Esophagus (tissue), 2 donors: ENCODE measurements around the gene MED12. TPM values are rescaled to one million over a fixed set of nuclear protein-coding genes. Genes with fewer than 3 reads are reported as not detected.
A peak's percentile ranks its signal among the peaks of the same experiment; 100 is the strongest.

ENCODE experiments used
- H3K27ac ChIP-seq, 2 donors: one replicate each; pipeline ENCODE4 v1.5.1; 2013; ENCODE audit warnings: low read depth in 2 of 2, mild to moderate bottlenecking in 2 of 2, inconsistent platforms in 1 of 2, low read length in 1 of 2, moderate library complexity in 1 of 2
- H3K27me3 ChIP-seq, 2 donors: one replicate each; pipeline ENCODE4 v1.6.1; 2013; ENCODE audit warnings: low read length in 2 of 2, control low read depth in 1 of 2, mild to moderate bottlenecking in 1 of 2; ENCODE audit not compliant: insufficient read depth in 2 of 2, control insufficient read depth in 1 of 2
- H3K36me3 ChIP-seq, 2 donors: one replicate each; pipeline ENCODE4 v1.6.1; 2013; ENCODE audit warnings: low read length in 1 of 2; ENCODE audit not compliant: control insufficient read depth in 2 of 2, insufficient read depth in 2 of 2
- H3K4me1 ChIP-seq, 2 donors: one replicate each; pipeline ENCODE4 v1.6.1; 2013; ENCODE audit warnings: low read length in 1 of 2; ENCODE audit not compliant: control insufficient read depth in 2 of 2, insufficient read depth in 2 of 2
- H3K4me3 ChIP-seq, 2 donors: one replicate each; pipeline ENCODE4 v1.5.1; 2013; ENCODE audit warnings: low read length in 2 of 2, mild to moderate bottlenecking in 2 of 2, low read depth in 1 of 2, moderate library complexity in 1 of 2
- H3K9me3 ChIP-seq, 2 donors: one replicate each; pipeline ENCODE4 v1.6.1; 2013; ENCODE audit warnings: mild to moderate bottlenecking in 2 of 2, low read depth in 1 of 2, low read length in 1 of 2, moderate library complexity in 1 of 2; ENCODE audit not compliant: control insufficient read depth in 2 of 2, insufficient read depth in 1 of 2
- WGBS, 2 donors: extraction: QIAGEN DNeasy Blood & Tissue Kit; methylation state at CpG; one replicate each; pipeline ENCODE4 v1.1.7; 2013; 5-methylcytosine and 5-hydroxymethylcytosine counted together
- polyA plus RNA-seq, 2 donors: library from polyadenylated mRNA; stranded (reverse); fragments of 200-250 nt; gene quantifications; one replicate each; pipeline ENCODE4 v1.2.3, GENCODE V29; 2013
- donor health status: healthy with polysubstance abuse.
- donor health status: Bipolar disorder and iron deficiency.

Gene MED12
- polyA plus RNA-seq: 10 to 100 TPM in 1 of 2 donors, 1 to 10 TPM in 1; 9.5 to 14.0 TPM

DNA sequence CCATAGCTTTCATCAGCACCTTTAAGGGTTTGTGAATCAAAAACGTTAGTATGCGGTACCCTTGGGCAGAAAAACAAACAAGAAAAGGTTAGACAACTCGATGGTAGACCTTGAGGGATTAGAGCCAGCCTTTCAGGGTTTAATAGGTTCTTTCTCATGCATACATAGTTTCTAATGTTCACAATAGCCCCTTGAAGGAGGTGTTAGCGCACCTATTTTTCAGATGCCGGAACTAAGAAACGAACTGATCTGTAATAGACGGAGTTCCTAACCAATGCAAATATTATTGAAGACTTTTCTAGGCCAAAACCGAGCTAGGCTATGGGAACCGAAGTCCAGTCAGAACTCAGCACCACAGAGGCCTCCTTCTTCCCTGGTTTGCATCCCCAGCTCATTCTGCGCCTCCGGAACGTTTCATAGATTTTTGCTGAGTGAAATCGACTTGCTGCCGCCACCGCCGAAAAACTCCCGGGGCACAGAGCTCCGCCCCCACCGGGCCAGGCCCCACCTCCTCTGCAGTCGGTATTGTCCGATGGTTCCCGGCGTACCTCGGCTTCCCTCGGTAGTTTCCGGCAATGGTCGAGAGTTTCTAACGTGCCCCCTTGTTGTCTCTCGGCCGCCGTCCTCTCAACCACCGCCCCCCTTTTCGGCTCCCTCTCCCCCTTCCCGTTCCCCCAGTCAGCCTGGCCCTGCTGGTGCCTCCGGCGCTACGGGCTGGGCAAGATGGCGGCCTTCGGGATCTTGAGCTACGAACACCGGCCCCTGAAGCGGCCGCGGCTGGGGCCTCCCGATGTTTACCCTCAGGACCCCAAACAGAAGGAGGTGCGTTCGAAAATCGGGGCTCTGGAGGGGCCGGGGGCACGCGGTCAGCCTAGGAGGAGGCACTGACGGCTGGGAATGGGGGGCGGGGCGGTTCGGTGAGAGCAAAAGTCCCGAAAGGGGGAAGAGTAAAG lies at the start of gene MED12:
MED12 (plus strand) TSS at position 565 of the 953 bp plus-strand sequence; CDS start at position 724, 159 bp downstream.
- Histone ChIP-seq H3K36me3 (peaks cover 2 to 7% of the 10 kb centered on the region in 2 donors), H3K4me3 (peak within 1 kb of the TSS; percentile 71 to 72), H3K27me3 (no peaks in the 10 kb centered on the region), H3K4me1 (no peaks in the 10 kb centered on the region), H3K27ac (peak within 1 kb of the TSS; percentile 62 to 80), H3K9me3 (no peaks in the 10 kb centered on the region)
- WGBS, 2 donors: 1 to 27% methylated on average over 52 to 56 of the region's 56 CpGs

DNA sequence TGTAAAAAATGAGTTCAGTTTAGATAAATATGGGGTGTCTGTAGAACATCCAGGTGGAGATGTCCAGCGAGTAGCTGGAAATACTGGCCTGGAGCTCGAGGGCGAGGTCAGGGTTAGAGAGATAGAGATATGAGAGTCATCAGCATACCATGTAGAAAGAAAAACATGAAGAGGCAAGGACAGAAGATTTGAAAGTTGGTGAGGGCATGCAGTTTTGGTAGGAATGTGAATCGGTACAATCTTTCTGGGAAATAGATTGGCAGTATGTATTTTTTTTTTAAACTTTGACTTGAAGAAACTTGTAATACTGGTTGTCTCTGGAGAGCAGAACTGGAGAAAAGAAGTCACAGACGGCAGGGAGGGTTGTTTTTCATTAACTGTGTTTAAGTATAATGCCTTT lies 47.9 kb upstream of the MED12 start:
- H3K27ac ChIP-seq: no peak overlapping the region
- no peaks in the 10 kb centered on the region for H3K27me3 ChIP-seq
- 51 to 59% methylated on average over 5 of the region's 5 CpGs for WGBS, 2 donors
- no peaks in the 10 kb centered on the region for H3K36me3 ChIP-seq
- H3K4me3 ChIP-seq: no peak overlapping the region
- no peaks in the 10 kb centered on the region for H3K4me1 ChIP-seq
- H3K9me3 ChIP-seq: peaks cover 0 to 2% of the 10 kb centered on the region in 2 donors

DNA sequence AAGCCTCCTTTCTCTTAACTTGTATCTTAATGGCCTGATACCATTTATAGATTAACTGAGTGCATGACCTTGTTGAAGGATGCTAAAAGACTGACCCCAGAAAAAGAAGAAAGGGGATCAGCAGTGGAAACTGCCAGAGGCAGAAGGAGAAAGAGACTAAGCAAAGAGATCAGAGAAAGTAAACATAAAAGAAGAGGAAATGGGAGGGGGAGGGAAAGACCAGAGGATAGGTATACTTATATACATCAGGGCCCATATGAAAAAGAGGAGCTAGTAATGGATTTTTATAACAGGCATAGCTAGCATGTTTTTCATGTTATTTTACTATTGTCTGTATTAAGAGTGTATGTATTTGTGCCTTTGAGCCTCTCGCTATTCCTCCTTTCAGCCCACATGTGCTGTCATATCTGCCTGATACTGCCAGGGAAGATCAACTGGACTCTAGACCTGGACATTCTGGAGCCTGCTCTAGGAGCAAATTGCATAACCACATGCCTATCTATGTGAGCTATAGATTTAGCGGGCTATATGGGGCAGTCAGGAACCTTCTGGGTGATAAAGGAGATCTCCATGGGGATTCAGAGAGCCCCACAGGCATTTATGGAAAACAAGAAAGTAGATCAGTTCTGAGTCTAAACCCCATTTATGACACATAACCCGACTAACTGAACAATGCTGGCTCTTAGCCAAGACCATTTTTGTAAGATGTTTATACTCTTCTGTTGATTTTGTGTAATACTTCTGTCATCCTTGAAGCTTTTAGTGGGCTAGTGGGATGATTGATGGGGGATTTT lies 36.9 kb upstream of the MED12 start:
- Histone ChIP-seq H3K4me1 (no peaks in the 10 kb centered on the region), H3K36me3 (no peaks in the 10 kb centered on the region), H3K9me3 (no peaks in the 10 kb centered on the region), H3K27me3 (no peaks in the 10 kb centered on the region), H3K4me3 (no peak overlapping the region), H3K27ac (no peak overlapping the region)
- 33 to 38% methylated on average over 3 of the region's 3 CpGs for WGBS, 2 donors

DNA sequence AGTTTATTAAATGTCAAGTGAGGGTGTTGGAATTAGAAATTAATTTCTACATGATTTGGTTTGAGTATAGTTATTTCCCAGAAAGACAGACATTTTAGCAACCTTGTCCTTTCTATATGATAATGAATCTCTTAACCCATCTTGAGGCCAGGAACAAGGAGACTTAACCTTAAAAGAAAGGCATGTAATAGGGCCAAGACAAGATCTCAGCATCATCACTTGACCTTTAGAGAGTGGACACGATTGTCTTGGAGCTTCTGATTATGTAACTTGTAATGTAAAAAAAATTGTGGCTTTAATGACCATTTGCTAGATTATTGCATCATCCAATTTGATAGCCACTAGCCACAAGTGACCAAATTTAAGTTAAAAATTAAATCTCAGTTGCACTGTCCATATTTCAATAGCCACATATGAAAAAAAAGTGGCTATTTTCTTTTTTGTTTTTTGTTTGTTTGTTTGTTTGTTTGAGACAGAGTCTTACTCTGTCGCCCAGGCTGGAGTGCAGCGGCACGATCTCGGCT lies 36.2 kb upstream of the MED12 start:
- whole genome bisulfite sequencing, 2 donors: 82 to 85% methylated on average over 5 of the region's 5 CpGs
- Histone ChIP-seq H3K27me3 (no peaks in the 10 kb centered on the region), H3K27ac (no peak overlapping the region), H3K9me3 (no peaks in the 10 kb centered on the region), H3K4me3 (no peak overlapping the region), H3K4me1 (no peaks in the 10 kb centered on the region), H3K36me3 (no peaks in the 10 kb centered on the region)

DNA sequence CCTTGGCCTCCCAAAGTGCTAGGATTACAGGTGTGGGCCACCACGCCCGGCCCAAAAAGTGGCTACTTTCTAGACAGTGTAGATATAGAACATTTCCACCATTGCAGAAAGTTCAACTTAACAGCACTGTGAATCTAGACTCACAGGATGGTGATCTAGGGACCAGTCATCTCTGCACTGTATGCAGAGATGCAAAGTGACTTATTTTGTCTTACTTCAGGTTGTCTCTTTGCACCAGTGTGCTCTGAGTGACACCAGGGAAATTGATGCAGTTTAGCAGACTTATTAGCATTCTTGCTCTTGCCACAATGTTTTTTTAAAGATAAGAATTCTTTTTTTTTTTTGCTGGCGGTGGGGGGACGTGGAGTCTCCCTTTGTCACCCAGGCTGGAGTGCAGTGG lies 35.6 kb upstream of the MED12 start:
- H3K36me3 ChIP-seq: no peaks in the 10 kb centered on the region
- WGBS, 2 donors: 85 to 88% methylated on average over 4 of the region's 4 CpGs
- no peaks in the 10 kb centered on the region for H3K4me1 ChIP-seq
- no peak overlapping the region for H3K4me3 ChIP-seq
- no peaks in the 10 kb centered on the region for H3K27me3 ChIP-seq
- no peak overlapping the region for H3K27ac ChIP-seq
- no peaks in the 10 kb centered on the region for H3K9me3 ChIP-seq

DNA sequence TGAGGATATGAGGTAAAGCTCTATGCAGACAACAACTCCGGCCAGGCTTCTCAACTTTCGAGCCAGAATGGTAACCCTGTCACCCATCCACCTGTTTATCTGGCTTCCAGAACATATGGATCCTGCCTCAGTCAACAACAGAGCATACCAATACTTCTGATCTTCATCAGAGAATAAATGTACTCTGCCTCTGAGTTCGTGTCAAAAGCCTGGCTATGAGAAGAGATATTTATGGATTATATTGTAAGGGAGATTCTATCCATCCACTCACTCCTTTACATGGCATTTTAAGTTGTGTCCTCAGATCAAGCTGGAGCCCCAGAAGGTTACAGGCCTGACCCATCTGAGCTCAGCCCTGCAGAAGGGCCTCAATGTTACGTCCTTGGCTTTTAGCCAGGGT lies 32.5 kb upstream of the MED12 start:
- no peaks in the 10 kb centered on the region for H3K27me3 ChIP-seq
- H3K36me3 ChIP-seq: no peaks in the 10 kb centered on the region
- 50 to 73% methylated on average over 4 of the region's 4 CpGs for WGBS, 2 donors
- no peak overlapping the region for H3K4me3 ChIP-seq
- no peaks in the 10 kb centered on the region for H3K4me1 ChIP-seq
- no peaks in the 10 kb centered on the region for H3K9me3 ChIP-seq
- H3K27ac ChIP-seq: no peak overlapping the region

DNA sequence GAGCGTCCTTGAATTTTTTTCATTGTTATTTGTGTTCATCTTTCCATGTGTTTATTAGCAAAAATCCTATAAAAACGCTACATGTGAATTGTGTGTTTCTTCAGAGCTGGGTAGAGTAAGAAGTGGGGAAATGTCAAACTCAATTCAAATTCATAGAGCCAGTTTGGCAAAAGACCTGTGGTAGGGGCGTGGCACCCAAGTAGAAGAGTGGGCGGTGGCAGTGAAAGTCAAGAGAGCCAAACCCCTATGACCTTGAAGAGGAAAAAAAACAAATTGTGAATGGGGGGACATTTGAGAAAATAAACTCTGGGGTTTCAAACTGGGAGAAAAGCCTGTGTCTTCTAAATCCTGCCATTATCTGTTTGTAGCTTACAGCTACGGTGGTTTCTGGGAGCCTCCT lies 27.1 kb upstream of the MED12 start:
- Histone ChIP-seq H3K27me3 (no peaks in the 10 kb centered on the region), H3K4me1 (no peaks in the 10 kb centered on the region), H3K9me3 (no peaks in the 10 kb centered on the region), H3K36me3 (no peaks in the 10 kb centered on the region), H3K4me3 (no peak overlapping the region), H3K27ac (no peak overlapping the region)
- 69 to 74% methylated on average over 5 of the region's 5 CpGs for WGBS, 2 donors

DNA sequence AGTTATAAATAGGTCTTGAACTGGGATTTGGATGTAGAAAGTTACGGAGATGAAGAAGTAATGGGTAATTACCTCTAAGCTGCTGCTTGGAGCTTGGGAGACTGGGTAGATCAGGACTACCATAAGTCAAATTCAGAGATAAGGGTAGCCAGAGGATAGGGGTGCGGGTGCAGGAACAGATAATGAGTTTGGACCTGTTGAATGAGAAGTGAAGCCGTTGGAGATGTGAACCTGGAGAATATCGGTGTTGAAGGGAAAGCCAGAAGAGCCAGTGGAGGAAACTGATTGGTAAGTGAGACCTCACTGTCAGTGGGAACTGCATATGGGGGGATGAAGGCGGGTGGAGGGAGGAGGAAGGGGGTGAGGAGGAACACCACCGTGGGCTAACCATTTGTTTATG lies 23.4 kb upstream of the MED12 start:
- no peaks in the 10 kb centered on the region for H3K27me3 ChIP-seq
- H3K4me1 ChIP-seq: no peaks in the 10 kb centered on the region
- WGBS, 2 donors: 28 to 39% methylated on average over 6 of the region's 6 CpGs
- H3K27ac ChIP-seq: no peak overlapping the region
- peak overlapping the region; percentile 36 to 60 for H3K4me3 ChIP-seq
- no peaks in the 10 kb centered on the region for H3K36me3 ChIP-seq
- H3K9me3 ChIP-seq: no peaks in the 10 kb centered on the region

DNA sequence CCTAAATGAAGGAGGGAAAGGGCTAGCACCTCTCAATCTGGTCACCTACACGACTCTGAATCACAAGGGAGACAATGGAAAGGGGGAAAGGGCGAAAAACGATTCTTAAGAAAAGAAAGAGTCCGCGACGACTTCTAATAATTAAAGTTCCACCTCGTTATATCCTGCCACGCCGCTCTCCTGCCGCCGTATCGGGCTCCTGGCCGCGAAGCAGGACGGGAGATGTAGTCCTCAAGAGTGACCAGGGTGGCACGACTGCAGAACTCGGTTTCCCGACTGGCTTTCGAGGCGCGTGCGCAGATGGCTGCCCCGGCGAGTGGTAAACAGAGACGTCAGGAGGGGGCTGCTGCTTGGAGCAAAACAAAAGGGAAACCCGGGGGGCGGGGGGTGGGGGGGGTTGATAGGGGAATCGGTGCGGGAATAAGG lies 22.8 kb upstream of the MED12 start, which contains the start of gene FOXO4:
FOXO4 (plus strand) TSS at position 297 of the 426 bp plus-strand sequence. CDS start 678 bp downstream, outside the sequence.
- WGBS, 2 donors: 1 to 9% methylated on average over 29 of the region's 29 CpGs
- peak within 1 kb of the TSS; percentile 56 to 60 for H3K4me3 ChIP-seq
- H3K27ac ChIP-seq: peak within 1 kb of the TSS; percentile 43 to 78
- no peaks in the 10 kb centered on the region for H3K4me1 ChIP-seq
- H3K36me3 ChIP-seq: no peaks in the 10 kb centered on the region
- H3K9me3 ChIP-seq: no peaks in the 10 kb centered on the region
- no peaks in the 10 kb centered on the region for H3K27me3 ChIP-seq
